Retina (tissue), 1 donor: ENCODE measurements around the gene BEST4.
"Not testable (repeated sequence)": the region's sequence is repeated elsewhere in the genome, so short reads cannot be mapped to it uniquely, and the experiment has no call there.

Source experiments
- DNase-seq: peaks from one replicate; pipeline ENCODE4 v3.0.0-alpha.2; 2016

Gene BEST4

DNA sequence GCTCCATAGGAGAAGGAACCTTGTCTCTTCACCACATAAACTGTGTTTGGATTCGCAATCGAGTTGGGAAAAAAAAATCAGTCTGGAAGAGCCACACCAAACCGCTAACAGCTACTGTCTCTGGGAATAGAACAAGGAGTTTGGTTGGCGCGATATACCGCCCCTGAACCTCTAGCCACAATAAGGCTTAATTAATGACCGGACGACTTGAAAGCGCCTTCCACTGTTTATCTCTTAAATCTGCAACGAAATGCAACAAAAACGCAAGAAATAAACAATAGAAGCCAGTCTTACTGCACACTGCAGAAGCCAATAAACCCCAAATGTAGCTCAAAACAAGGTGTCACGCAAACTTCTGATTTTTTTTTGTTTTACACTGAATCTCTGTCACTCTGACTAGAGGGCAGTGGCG is 31.2 kb upstream of the BEST4 start:
- no peak for DNase-seq

GRCh38 chr1:44817771-44818495 is 30.0 kb upstream of the BEST4 start:
- no peak for DNase-seq

DNA sequence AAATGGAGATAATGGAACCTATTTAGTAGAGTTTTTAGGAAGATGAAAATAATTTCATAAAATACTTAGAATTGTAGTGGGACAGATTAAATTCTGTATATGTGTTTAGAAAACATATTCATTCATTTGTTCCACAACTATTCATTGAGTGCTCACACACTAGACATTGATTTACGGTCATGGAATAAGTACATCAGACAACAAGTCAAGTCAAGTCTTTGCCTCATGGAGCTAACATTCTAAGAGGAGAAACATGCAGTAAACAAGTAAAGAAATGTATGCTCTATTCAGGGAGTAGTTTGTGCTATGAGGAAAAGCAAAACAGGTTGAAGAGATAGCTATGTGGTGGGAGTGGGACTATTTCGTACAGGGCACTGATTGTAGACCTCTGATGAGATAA is 29.3 kb upstream of the BEST4 start:
- DNase-seq: no peak

DNA sequence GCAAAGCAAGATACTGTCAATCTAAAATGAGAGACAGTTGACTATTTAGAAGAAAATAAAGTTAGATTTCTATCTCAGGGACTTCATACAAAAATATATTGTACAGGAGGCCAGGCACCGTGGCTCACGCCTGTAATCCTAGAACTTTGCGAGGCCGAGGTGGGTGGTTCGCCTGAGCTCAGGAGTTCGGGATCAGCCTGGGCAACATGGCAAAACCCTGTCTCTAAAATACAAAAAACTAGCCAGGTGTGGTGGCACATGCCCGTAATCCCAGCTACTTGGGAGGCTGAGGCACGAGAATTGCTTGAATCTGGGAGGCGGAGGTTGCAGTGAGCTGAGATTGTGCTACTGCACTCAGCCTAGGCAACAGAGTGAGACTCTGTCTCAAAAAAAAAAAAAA is 28.0 kb upstream of the BEST4 start:
- not testable (repeated sequence) for DNase-seq

- no peak for DNase-seq
Measured at GRCh38 chr1:44812822-44813543, 25.0 kb upstream of the BEST4 start.

GRCh38 chr1:44811234-44811633 is 23.3 kb upstream of the BEST4 start:
- DNase-seq: no peak

DNA sequence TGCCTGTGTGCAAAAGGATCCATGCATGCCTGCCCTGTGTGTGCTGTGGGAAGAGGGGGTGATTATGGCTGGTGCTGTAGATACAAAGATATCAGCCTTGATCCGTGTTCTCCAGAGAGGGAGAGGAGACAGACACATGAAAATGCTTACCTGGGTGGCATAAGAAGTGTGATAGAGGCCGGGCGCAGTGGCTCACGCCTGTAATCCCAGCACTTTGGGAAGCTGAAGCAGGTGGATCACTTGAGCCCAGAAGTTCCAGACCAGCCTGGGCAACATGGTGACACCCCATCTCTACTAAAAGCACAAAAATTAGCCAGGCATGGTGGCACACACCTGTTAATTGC is 22.8 kb upstream of the BEST4 start:
- DNase-seq: not testable (repeated sequence)

DNA sequence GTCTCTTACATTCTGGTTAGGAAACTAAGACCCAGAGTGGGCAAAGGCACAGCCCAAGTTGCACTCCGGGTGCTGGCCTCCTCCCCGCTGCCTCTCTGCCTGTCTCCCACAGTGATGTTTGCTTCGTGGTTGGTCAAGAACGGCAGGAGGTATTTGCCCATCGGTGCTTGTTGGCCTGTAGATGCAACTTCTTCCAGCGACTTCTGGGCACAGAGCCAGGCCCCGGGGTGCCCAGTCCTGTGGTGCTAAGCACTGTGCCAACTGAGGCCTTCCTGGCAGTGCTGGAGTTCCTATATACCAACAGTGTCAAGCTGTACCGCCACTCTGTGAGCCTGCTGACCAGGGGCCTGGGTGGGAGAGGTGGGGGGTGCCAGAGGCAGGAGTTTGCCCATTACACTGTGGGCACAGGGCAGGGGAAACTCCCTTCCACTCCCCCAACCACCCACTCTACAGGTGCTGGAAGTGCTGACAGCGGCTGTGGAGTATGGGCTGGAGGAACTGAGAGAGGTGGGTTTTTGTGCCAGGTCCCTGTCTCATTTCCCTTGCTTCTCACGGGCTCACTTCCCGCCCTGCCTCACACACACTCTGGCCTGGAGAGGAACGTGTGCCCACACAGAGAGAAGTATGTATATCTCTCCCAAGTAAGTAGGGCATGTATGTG is 22.3 kb upstream of the BEST4 start:
- no peak for DNase-seq

- DNase-seq: no peak
Measured at GRCh38 chr1:44808938-44809917, 21.3 kb upstream of the BEST4 start.

DNA sequence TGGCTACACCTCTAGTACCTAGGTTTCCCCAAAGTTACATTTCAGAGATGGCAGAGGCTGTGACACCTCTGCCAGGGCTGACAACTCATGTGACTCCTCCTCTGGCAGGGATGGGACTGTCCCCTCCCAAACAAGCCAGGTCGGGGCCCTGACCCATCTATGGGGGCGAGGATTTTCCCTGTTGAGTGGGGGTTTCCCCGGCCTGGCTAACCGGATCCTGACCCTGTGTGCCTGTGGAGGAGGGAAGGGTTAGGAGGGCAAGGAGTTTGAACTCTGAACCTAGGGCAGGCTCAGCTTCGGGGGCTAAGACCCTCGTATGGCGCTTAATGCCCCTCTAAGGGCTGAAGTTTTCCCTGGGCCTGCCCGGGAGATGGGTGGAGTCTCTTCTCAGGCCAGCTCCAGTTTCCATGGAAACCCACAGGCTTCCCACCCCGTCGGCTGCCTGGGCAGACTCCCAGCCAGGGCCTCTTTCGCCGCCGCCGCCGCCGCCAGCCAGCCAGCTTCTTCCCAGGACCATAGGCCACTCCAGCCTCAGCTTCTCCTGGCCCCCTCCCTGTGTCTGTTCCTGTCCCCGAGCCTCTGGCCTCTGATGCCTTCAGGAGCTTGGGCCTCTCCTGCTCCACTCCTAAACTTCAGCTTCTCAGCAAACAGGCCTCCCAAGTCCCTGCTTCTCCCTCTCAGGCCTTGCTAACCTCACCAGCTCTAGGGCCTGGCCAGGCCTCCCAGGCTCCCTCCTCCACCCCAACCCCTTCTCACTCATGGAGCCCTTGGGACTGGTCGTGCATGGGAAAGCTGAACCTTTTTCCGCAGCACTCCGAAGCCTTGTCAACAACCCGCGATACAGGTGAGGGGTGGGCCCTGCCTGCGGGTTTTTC is 20.3 kb upstream of the BEST4 start, which contains the start of gene BTBD19:
Gene BTBD19, plus strand, starts transcription at position 461 of the 875 bp plus-strand sequence. Its CDS starts 298 bp downstream, at position 759.
- peak; percentile 87 for DNase-seq

DNA sequence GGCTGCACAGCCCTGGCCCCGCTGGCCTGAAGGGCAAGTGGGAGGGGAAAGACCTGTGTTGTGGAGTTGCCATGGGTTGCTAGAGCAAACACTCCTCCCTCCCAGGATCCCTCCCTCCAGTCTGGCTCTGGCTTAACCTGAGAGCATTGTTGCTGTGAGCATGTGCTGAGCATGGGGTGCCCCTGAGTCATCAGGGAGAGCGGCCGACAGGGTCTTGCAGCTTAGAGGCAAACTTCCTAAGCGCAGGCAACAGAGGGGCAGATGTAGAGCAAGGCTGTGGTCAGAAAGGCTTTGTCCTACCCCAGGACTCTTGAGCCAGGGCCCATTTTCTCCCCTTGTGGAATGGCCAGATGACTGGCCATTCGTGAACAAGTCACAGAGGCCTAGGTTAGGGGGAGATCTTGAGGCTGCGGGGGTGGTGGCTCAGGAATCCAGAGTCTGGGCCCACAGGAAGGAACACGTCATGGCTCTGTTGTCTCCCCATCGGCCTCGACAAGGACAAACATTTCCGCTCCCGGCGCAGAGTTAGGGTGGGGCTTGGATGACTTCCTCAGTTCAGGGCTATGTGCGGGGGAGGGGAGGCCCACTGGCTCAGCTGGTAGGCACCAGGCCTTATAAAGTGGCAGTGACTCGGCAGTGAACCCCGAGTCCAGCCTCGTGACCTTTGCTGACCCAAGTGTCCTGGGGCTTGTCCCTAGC is 19.5 kb upstream of the BEST4 start:
- DNase-seq: peak; percentile 59

GRCh38 chr1:44806704-44807363 is 18.9 kb upstream of the BEST4 start, which contains the start of gene DYNLT4:
Gene DYNLT4 (minus strand): TSS chr1:44807351. CDS start chr1:44806668, 683 bp downstream.
- DNase-seq: no peak

- no peak for DNase-seq
Measured at GRCh38 chr1:44806025-44806703, 18.2 kb upstream of the BEST4 start.

DNA sequence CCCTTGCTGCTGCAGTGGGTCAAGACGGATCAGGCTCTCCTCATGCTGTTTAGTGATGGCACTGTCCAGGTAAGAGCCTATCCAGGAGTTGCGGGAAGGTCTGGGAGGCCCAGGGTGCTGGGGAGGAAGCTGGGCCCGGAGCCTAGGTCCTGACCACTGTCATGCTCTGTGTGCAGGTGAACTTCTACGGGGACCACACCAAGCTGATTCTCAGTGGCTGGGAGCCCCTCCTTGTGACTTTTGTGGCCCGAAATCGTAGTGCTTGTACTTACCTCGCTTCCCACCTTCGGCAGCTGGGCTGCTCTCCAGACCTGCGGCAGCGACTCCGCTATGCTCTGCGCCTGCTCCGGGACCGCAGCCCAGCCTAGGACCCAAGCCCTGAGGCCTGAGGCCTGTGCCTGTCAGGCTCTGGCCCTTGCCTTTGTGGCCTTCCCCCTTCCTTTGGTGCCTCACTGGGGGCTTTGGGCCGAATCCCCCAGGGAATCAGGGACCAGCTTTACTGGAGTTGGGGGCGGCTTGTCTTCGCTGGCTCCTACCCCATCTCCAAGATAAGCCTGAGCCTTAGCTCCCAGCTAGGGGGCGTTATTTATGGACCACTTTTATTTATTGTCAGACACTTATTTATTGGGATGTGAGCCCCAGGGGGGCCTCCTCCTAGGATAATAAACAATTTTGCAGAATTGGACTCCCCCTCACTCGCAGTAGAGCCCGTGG is 17.5 kb upstream of the BEST4 start:
- no peak for DNase-seq

GRCh38 chr1:44803312-44804095 is 15.5 kb upstream of the BEST4 start:
- DNase-seq: no peak

DNA sequence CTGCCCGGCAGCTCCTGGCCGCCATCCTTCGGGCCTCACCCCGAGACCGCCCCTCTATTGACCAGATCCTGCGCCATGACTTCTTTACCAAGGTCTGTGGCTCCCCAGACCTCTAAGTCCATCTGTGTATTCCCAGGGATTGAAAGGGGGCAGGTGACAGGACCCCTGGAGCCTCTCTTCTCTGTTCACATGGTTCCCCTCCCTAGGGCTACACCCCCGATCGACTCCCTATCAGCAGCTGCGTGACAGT is 15.0 kb upstream of the BEST4 start:
- no peak for DNase-seq

DNA sequence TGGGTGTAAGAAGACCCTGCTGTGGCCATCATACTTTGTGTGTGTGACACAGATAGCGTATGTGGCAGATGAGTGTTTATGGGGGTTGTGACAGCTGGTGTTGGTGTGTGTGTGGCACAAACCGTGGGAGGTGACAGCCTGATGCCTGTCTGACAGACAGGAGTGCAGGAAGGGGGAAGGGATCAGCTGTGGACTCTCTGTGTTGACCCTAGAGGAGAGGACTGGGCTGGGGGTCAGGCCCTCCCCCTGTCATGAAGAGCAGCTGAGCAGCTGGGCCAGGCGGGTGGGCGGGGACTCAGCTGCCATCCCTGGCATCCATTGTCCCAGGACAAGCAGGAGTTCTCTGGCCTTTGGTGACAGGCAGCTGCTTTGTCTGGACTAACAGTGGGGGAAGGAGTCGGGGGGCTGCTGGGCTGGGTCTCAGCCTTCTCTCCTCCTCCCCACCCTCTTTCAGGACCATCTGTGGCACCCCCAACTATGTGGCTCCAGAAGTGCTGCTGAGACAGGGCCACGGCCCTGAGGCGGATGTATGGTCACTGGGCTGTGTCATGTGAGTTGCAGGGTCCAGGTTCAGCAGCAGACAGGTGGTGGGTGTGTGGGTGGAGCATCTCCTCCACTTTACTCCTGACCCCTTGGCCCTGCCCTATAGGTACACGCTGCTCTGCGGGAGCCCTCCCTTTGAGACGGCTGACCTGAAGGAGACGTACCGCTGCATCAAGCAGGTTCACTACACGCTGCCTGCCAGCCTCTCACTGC is 14.5 kb upstream of the BEST4 start:
- peak; percentile 80 for DNase-seq
